Muscle of back (tissue), 11 donors: ENCODE data around the gene DOCK2. TPM values are rescaled to one million over a fixed set of nuclear protein-coding genes. Genes with fewer than 3 reads are reported as not detected.

ENCODE experiments used
- DNase-seq, 3 donors: peaks; one replicate each; pipeline versions ENCODE4 v3.0.0 to v3.0.0-alpha.2; 2013
- polyA plus RNA-seq, 10 donors: library from polyadenylated mRNA; unstranded; fragments of 120-200 nt; gene quantifications; one replicate each; pipeline ENCODE4 v1.2.1, GENCODE V29; 2013; ENCODE audit not compliant: insufficient read length in 10 of 10

Gene DOCK2
- polyA plus RNA-seq, 10 donors: 3.0 to 8.6 (median 3.7) TPM

- DNase-seq: peak; percentile 16 to 51 (median 24)
These were observed 225.3 kb downstream of the DOCK2 start for GRCh38 chr5:169862391-169862811.

GRCh38 chr5:169864483-169864882 lies 227.4 kb downstream of the DOCK2 start:
- DNase-seq: no peak

- no peak for DNase-seq
These were observed 230.3 kb downstream of the DOCK2 start for GRCh38 chr5:169867347-169867746.

GRCh38 chr5:169869066-169869465 lies 232.0 kb downstream of the DOCK2 start:
- peak in 1 of 3 donors; percentile 24 for DNase-seq

- DNase-seq: peak; percentile 12 to 34 (median 17)
These were observed 233.1 kb downstream of the DOCK2 start for GRCh38 chr5:169870211-169870610.

- DNase-seq: peak; percentile 25 to 76 (median 58)
These were observed 234.9 kb downstream of the DOCK2 start for GRCh38 chr5:169871826-169872490.

- DNase-seq: peak; percentile 38 to 83 (median 38)
These were observed 236.6 kb downstream of the DOCK2 start for GRCh38 chr5:169873642-169874041.

GRCh38 chr5:169874621-169875020 lies 237.5 kb downstream of the DOCK2 start:
- DNase-seq: peak in 1 of 3 donors; percentile 28

- no peak for DNase-seq
These were observed 238.1 kb downstream of the DOCK2 start for GRCh38 chr5:169875091-169875728.

GRCh38 chr5:169875731-169876130 lies 238.7 kb downstream of the DOCK2 start:
- no peak for DNase-seq

- no peak for DNase-seq
These were observed 239.3 kb downstream of the DOCK2 start for GRCh38 chr5:169876386-169876785.

- no peak for DNase-seq
These were observed 243.1 kb downstream of the DOCK2 start for GRCh38 chr5:169880012-169880663.

- no peak for DNase-seq
These were observed 243.7 kb downstream of the DOCK2 start for GRCh38 chr5:169880785-169881184.

- DNase-seq: no peak
These were observed 244.7 kb downstream of the DOCK2 start for GRCh38 chr5:169881702-169882303.

GRCh38 chr5:169886033-169886432 lies 249.0 kb downstream of the DOCK2 start:
- DNase-seq: no peak

- DNase-seq: no peak
These were observed 249.6 kb downstream of the DOCK2 start for GRCh38 chr5:169886677-169887076.

GRCh38 chr5:169889572-169889971 lies 252.5 kb downstream of the DOCK2 start:
- DNase-seq: no peak

GRCh38 chr5:169893010-169893409 lies 255.9 kb downstream of the DOCK2 start:
- no peak for DNase-seq

- DNase-seq: no peak
These were observed 256.5 kb downstream of the DOCK2 start for GRCh38 chr5:169893571-169893970.

GRCh38 chr5:169895926-169896325 lies 258.9 kb downstream of the DOCK2 start:
- peak in 2 of 3 donors; percentile 9 to 43 for DNase-seq

- DNase-seq: no peak
These were observed 260.4 kb downstream of the DOCK2 start for GRCh38 chr5:169897481-169897880.

- no peak for DNase-seq
These were observed 264.8 kb downstream of the DOCK2 start for GRCh38 chr5:169901896-169902295.
